HepG2 (cell line): ENCODE measurements around the gene KCNIP4.

Experiments used
- BCLAF1 ChIP-seq: fragments of 450-650 bp; IDR thresholded peaks from 2 replicates; pipeline ENCODE4 v1.6.1; 2017; ENCODE audit warnings: mild to moderate bottlenecking
- CEBPZ ChIP-seq: IDR thresholded peaks from 2 replicates; pipeline ENCODE4 v1.6.1; 2012; ENCODE audit warnings: low read length, improper control_type of control experiment
- CTCF ChIP-seq: sonication (generic); formaldehyde crosslinking; IDR thresholded peaks from 2 replicates; pipeline ENCODE4 v1.5.0; 2020; ENCODE audit warnings: mild to moderate bottlenecking, missing genetic modification reagents, moderate library complexity
- EZH2 ChIP-seq: conservative IDR thresholded peaks from 2 replicates; pipeline ENCODE4 v1.6.1; 2012; ENCODE audit warnings: mild to moderate bottlenecking, low read depth, low read length, moderate library complexity
- KLF15 ChIP-seq: sonication (generic); formaldehyde crosslinking; IDR thresholded peaks from 2 replicates; pipeline ENCODE4 v1.8.1; 2023; ENCODE audit warnings: borderline replicate concordance, mild to moderate bottlenecking, inconsistent platforms, missing genetic modification reagents, mixed read lengths
- MED8 ChIP-seq: sonication (generic); formaldehyde crosslinking; IDR thresholded peaks from 2 replicates; pipeline ENCODE4 v1.8.1; 2023; ENCODE audit warnings: mild to moderate bottlenecking, missing genetic modification reagents; ENCODE audit not compliant: insufficient replicate concordance
- POLR2AphosphoS5 ChIP-seq: IDR thresholded peaks from 2 replicates; pipeline ENCODE4 v1.6.1; 2012; ENCODE audit warnings: low read depth, low read length
- RNF2 ChIP-seq: fragments of 450-650 bp; conservative IDR thresholded peaks from 2 replicates; pipeline ENCODE4 v1.6.1; 2016; ENCODE audit warnings: low read depth
- SP1 ChIP-seq, 2 experiments: fragments of 450-650 bp in 1 of 2; sonication (generic) in 1 of 2; formaldehyde crosslinking in 1 of 2; IDR thresholded peaks; 2 replicates each; pipeline versions ENCODE4 v1.4.0 to v1.6.1; 2016 to 2020; ENCODE audit warnings: missing genetic modification reagents in 1 of 2
- TCF12 ChIP-seq, 2 experiments: fragments of 450-650 bp in 1 of 2; sonication (generic) in 1 of 2; formaldehyde crosslinking in 1 of 2; IDR thresholded peaks; 2 replicates each; pipeline versions ENCODE4 v1.6.1 to v1.8.0; 2017 to 2022; ENCODE audit warnings: antibody characterized with exemption in 1 of 2, mild to moderate bottlenecking in 1 of 2, missing genetic modification reagents in 1 of 2, moderate library complexity in 1 of 2
- ZNF124 ChIP-seq: sonication (generic); formaldehyde crosslinking; IDR thresholded peaks from 2 replicates; pipeline ENCODE4 v1.4.0; 2020; ENCODE audit warnings: missing genetic modification reagents
- ZNF274 ChIP-seq: sonication (generic); formaldehyde crosslinking; IDR thresholded peaks from 2 replicates; pipeline ENCODE4 v1.5.1; 2020; ENCODE audit warnings: mild to moderate bottlenecking, missing genetic modification reagents
- ZNF883 ChIP-seq: sonication (generic); formaldehyde crosslinking; IDR thresholded peaks from 2 replicates; pipeline ENCODE4 v1.5.1; 2020; ENCODE audit warnings: mild to moderate bottlenecking, missing genetic modification reagents; ENCODE audit errors: not compliant biosample characterization

DNA sequence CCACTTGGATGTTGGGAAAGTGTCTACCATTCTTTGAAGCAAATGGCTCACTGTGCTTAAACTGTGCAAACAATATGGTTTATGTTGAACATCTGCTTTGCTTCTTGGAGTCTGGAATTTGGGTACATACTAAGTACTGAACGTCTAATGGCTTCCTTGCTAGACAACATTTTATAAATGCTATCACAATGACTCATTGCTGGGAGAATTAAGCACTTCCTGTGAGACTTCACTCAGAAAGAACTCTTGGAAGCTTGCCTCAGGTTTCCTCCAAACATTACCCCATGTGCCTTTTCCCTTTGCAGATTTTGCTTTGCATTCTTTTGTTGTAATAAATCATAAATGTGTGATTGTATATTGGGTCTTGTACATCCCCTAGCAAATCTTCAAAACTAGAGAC is 1108.6 kb downstream of the KCNIP4 start:
- TF ChIP-seq RNF2 (no peak), ZNF883 (CRISPR knock-in tag) (no peak), KLF15 (CRISPR knock-in tag) (no peak), TCF12 (IDR thresholded peaks at IDR 0.05) (no peak), TCF12 (CRISPR knock-in tag; IDR thresholded peaks at IDR 0.05) (no peak), BCLAF1 (no peak), POLR2AphosphoS5 (no peak), MED8 (CRISPR knock-in tag) (no peak), EZH2 (no peak), SP1 (IDR thresholded peaks at IDR 0.05) (no peak), SP1 (CRISPR knock-in tag; IDR thresholded peaks at IDR 0.05) (no peak), CTCF (no peak), ZNF124 (CRISPR knock-in tag) (no peak), ZNF274 (no peak), CEBPZ (no peak)
